HEK293 (cell line): Measurements from ENCODE around the gene MUS81.

Experiments
- CTCF ChIP-seq: fragments of 450-650 bp; formaldehyde crosslinking; IDR thresholded peaks from 2 replicates; pipeline ENCODE4 v1.5.1; 2016; ENCODE audit warnings: missing biosample characterization, missing genetic modification characterization
- HOXA7 ChIP-seq: sonication (generic); formaldehyde crosslinking; IDR thresholded peaks from 2 replicates; pipeline ENCODE4 v1.8.1; 2022; ENCODE audit warnings: missing genetic modification reagents, borderline replicate concordance
- KLF8 ChIP-seq: fragments of 450-650 bp; formaldehyde crosslinking; IDR thresholded peaks from 2 replicates; pipeline ENCODE4 v1.5.1; 2016; ENCODE audit warnings: missing biosample characterization, missing genetic modification characterization
- PRDM1 ChIP-seq: fragments of 450-650 bp; formaldehyde crosslinking; IDR thresholded peaks from 2 replicates; pipeline ENCODE4; 2016; ENCODE audit warnings: missing biosample characterization, missing genetic modification characterization
- REPIN1 ChIP-seq: fragments of 450-650 bp; formaldehyde crosslinking; IDR thresholded peaks from 2 replicates; pipeline ENCODE4 v1.5.1; 2017; ENCODE audit warnings: missing biosample characterization, missing genetic modification characterization, low read depth
- SALL2 ChIP-seq: fragments of 450-650 bp; formaldehyde crosslinking; IDR thresholded peaks from 2 replicates; pipeline ENCODE4 v1.5.0; 2017; ENCODE audit warnings: missing biosample characterization, mild to moderate bottlenecking, missing genetic modification characterization, borderline replicate concordance
- ZEB2 ChIP-seq: fragments of 450-650 bp; formaldehyde crosslinking; IDR thresholded peaks from 2 replicates; pipeline ENCODE4 v1.5.1; 2016; ENCODE audit warnings: missing biosample characterization, missing genetic modification characterization
- ZIC2 ChIP-seq: fragments of 450-650 bp; formaldehyde crosslinking; IDR thresholded peaks from 2 replicates; pipeline ENCODE4 v1.5.1; 2016; ENCODE audit warnings: missing biosample characterization, missing genetic modification characterization
- ZNF23 ChIP-seq: fragments of 450-650 bp; formaldehyde crosslinking; IDR thresholded peaks from 2 replicates; pipeline ENCODE4 v1.5.1; 2016; ENCODE audit warnings: missing biosample characterization, missing genetic modification characterization, borderline replicate concordance
- ZNF24 ChIP-seq: fragments of 450-650 bp; formaldehyde crosslinking; IDR thresholded peaks from 2 replicates; pipeline ENCODE4 v1.5.1; 2016; ENCODE audit warnings: missing biosample characterization, missing genetic modification characterization
- ZNF350 ChIP-seq: fragments of 450-650 bp; formaldehyde crosslinking; IDR thresholded peaks from 2 replicates; pipeline ENCODE4 v1.5.0; 2017; ENCODE audit warnings: missing biosample characterization, mild to moderate bottlenecking, missing genetic modification characterization
- ZNF362 ChIP-seq: fragments of 450-650 bp; formaldehyde crosslinking; IDR thresholded peaks from 2 replicates; pipeline ENCODE4 v1.5.1; 2016; ENCODE audit warnings: missing biosample characterization, missing genetic modification characterization
- ZNF37A ChIP-seq: fragments of 450-650 bp; IDR thresholded peaks from 2 replicates; pipeline ENCODE4 v1.5.1; 2018; ENCODE audit warnings: missing biosample characterization, missing genetic modification characterization
- ZNF404 ChIP-seq: fragments of 450-650 bp; formaldehyde crosslinking; IDR thresholded peaks from 2 replicates; pipeline ENCODE4 v1.5.1; 2017; ENCODE audit warnings: missing biosample characterization, missing genetic modification characterization
- ZNF423 ChIP-seq: fragments of 450-650 bp; formaldehyde crosslinking; IDR thresholded peaks from 2 replicates; pipeline ENCODE4 v1.5.1; 2016; ENCODE audit warnings: missing biosample characterization, missing genetic modification characterization
- ZNF596 ChIP-seq: fragments of 450-650 bp; IDR thresholded peaks from 2 replicates; pipeline ENCODE4 v1.5.0; 2018; ENCODE audit warnings: missing biosample characterization, mild to moderate bottlenecking, missing genetic modification characterization, moderate library complexity
- ZNF658 ChIP-seq: fragments of 450-650 bp; formaldehyde crosslinking; IDR thresholded peaks from 2 replicates; pipeline ENCODE4; 2016; ENCODE audit warnings: missing biosample characterization, missing genetic modification characterization
- ZNF704 ChIP-seq: fragments of 450-650 bp; formaldehyde crosslinking; IDR thresholded peaks from 2 replicates; pipeline ENCODE4 v1.5.1; 2016; ENCODE audit warnings: missing biosample characterization, missing genetic modification characterization
- ZNF768 ChIP-seq: fragments of 450-650 bp; formaldehyde crosslinking; IDR thresholded peaks from 2 replicates; pipeline ENCODE4 v1.5.1; 2018; ENCODE audit warnings: missing biosample characterization, mild to moderate bottlenecking, missing genetic modification characterization
- ZNF837 ChIP-seq: fragments of 450-650 bp; formaldehyde crosslinking; IDR thresholded peaks from 2 replicates; pipeline ENCODE4 v1.5.1; 2016; ENCODE audit warnings: missing biosample characterization, missing genetic modification characterization
- ZSCAN30 ChIP-seq: fragments of 450-650 bp; IDR thresholded peaks from 2 replicates; pipeline ENCODE4 v1.5.1; 2018; ENCODE audit warnings: missing biosample characterization, mild to moderate bottlenecking, missing genetic modification characterization, moderate library complexity
- TF ChIP-seq, protein P1 (sequence below): fragments of 450-650 bp; formaldehyde crosslinking; IDR thresholded peaks from 2 replicates; pipeline ENCODE4 v1.5.1; 2016; ENCODE audit warnings: missing biosample characterization, missing genetic modification characterization, low read depth
- TF ChIP-seq, protein P2 (sequence below): fragments of 450-650 bp; formaldehyde crosslinking; optimal IDR thresholded peaks from 2 replicates; pipeline ENCODE3; 2016; ENCODE audit warnings: missing biosample characterization, mild to moderate bottlenecking, missing genetic modification characterization
- TF ChIP-seq, protein P3 (sequence below): fragments of 450-650 bp; formaldehyde crosslinking; IDR thresholded peaks from 2 replicates; pipeline ENCODE4 v1.5.1; 2017; ENCODE audit warnings: missing biosample characterization, missing genetic modification characterization
- TF ChIP-seq, protein P4 (sequence below): fragments of 450-650 bp; IDR thresholded peaks from 2 replicates; pipeline ENCODE4 v1.5.1; 2018; ENCODE audit warnings: missing biosample characterization, missing genetic modification characterization
- TF ChIP-seq, protein P5 (sequence below): sonication (generic); formaldehyde crosslinking; IDR thresholded peaks from 2 replicates; pipeline ENCODE4 v1.8.1; 2022; ENCODE audit warnings: mild to moderate bottlenecking, moderate library complexity, missing genetic modification reagents

Gene MUS81

DNA sequence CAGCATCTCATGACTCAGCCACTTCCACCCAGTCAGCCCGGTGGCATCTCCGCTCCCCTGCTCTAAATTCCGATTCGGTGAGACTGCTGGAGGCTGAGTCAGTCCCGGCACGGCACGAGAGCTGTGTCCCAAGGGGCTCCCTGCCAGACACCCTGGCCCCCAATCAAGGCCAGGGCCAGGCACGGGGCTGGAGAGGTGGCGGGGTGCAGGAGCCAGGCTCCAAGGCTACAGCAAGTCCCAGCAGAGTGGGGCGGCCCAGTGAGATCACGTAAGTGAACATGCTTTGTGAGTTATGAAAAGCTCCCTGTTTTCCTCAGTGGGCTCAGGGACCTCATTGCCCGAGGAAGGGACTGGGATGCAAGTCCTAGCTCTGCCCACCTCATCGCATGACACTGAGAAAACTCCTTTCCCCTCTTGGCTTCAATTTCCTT lies 55.6 kb downstream of the MUS81 start (continued):
- TF ChIP-seq, protein P1, sequence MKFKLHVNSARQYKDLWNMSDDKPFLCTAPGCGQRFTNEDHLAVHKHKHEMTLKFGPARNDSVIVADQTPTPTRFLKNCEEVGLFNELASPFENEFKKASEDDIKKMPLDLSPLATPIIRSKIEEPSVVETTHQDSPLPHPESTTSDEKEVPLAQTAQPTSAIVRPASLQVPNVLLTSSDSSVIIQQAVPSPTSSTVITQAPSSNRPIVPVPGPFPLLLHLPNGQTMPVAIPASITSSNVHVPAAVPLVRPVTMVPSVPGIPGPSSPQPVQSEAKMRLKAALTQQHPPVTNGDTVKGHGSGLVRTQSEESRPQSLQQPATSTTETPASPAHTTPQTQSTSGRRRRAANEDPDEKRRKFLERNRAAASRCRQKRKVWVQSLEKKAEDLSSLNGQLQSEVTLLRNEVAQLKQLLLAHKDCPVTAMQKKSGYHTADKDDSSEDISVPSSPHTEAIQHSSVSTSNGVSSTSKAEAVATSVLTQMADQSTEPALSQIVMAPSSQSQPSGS (tag by site-specific recombination): no peak
- TF ChIP-seq ZIC2 (tag by site-specific recombination) (no peak), ZNF423 (tag by site-specific recombination) (no peak), KLF8 (tag by site-specific recombination) (peak; percentile 77), ZNF768 (tag by site-specific recombination) (no peak), ZEB2 (tag by site-specific recombination) (peak; percentile 95), ZNF837 (tag by site-specific recombination) (no peak), ZNF362 (tag by site-specific recombination) (no peak), REPIN1 (no peak), ZNF350 (tag by site-specific recombination) (no peak), ZNF404 (tag by site-specific recombination) (no peak), HOXA7 (CRISPR knock-in tag) (no peak), ZNF24 (tag by site-specific recombination) (0 out of 2 replicates have a peak, but pooled peaks have one; percentile 38), SALL2 (tag by site-specific recombination) (no peak), PRDM1 (tag by site-specific recombination) (no peak), ZNF704 (no peak), ZNF596 (tag by site-specific recombination) (no peak), CTCF (tag by site-specific recombination) (no peak), ZNF658 (tag by site-specific recombination) (no peak), ZNF23 (tag by site-specific recombination) (no peak), ZNF37A (no peak), ZSCAN30 (tag by site-specific recombination) (no peak)
- TF ChIP-seq, protein P2, sequence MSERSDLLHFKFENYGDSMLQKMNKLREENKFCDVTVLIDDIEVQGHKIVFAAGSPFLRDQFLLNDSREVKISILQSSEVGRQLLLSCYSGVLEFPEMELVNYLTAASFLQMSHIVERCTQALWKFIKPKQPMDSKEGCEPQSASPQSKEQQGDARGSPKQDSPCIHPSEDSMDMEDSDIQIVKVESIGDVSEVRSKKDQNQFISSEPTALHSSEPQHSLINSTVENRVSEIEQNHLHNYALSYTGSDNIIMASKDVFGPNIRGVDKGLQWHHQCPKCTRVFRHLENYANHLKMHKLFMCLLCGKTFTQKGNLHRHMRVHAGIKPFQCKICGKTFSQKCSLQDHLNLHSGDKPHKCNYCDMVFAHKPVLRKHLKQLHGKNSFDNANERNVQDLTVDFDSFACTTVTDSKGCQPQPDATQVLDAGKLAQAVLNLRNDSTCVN (tag by site-specific recombination): peak; percentile 29
- TF ChIP-seq, protein P3, sequence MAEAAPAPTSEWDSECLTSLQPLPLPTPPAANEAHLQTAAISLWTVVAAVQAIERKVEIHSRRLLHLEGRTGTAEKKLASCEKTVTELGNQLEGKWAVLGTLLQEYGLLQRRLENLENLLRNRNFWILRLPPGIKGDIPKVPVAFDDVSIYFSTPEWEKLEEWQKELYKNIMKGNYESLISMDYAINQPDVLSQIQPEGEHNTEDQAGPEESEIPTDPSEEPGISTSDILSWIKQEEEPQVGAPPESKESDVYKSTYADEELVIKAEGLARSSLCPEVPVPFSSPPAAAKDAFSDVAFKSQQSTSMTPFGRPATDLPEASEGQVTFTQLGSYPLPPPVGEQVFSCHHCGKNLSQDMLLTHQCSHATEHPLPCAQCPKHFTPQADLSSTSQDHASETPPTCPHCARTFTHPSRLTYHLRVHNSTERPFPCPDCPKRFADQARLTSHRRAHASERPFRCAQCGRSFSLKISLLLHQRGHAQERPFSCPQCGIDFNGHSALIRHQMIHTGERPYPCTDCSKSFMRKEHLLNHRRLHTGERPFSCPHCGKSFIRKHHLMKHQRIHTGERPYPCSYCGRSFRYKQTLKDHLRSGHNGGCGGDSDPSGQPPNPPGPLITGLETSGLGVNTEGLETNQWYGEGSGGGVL (tag by site-specific recombination): peak; percentile 28; the same call in 1 of the 2 replicates
- TF ChIP-seq, protein P4, sequence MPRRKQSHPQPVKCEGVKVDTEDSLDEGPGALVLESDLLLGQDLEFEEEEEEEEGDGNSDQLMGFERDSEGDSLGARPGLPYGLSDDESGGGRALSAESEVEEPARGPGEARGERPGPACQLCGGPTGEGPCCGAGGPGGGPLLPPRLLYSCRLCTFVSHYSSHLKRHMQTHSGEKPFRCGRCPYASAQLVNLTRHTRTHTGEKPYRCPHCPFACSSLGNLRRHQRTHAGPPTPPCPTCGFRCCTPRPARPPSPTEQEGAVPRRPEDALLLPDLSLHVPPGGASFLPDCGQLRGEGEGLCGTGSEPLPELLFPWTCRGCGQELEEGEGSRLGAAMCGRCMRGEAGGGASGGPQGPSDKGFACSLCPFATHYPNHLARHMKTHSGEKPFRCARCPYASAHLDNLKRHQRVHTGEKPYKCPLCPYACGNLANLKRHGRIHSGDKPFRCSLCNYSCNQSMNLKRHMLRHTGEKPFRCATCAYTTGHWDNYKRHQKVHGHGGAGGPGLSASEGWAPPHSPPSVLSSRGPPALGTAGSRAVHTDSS: no peak
- TF ChIP-seq, protein P5, sequence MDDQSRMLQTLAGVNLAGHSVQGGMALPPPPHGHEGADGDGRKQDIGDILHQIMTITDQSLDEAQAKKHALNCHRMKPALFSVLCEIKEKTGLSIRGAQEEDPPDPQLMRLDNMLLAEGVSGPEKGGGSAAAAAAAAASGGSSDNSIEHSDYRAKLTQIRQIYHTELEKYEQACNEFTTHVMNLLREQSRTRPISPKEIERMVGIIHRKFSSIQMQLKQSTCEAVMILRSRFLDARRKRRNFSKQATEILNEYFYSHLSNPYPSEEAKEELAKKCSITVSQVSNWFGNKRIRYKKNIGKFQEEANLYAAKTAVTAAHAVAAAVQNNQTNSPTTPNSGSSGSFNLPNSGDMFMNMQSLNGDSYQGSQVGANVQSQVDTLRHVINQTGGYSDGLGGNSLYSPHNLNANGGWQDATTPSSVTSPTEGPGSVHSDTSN: no peak
